Hypothalamus (tissue), 51 donors: Measurements from ENCODE around the gene DNAH11.
"Not testable (repeated sequence)": the region's sequence is repeated elsewhere in the genome, so short reads cannot be mapped to it uniquely, and the experiment has no call there.

ENCODE experiments used
- DNase-seq, 51 donors: peaks; one replicate each; lab custom pipeline; 2025; lab: John Stamatoyannopoulos, UW

Gene DNAH11

DNA sequence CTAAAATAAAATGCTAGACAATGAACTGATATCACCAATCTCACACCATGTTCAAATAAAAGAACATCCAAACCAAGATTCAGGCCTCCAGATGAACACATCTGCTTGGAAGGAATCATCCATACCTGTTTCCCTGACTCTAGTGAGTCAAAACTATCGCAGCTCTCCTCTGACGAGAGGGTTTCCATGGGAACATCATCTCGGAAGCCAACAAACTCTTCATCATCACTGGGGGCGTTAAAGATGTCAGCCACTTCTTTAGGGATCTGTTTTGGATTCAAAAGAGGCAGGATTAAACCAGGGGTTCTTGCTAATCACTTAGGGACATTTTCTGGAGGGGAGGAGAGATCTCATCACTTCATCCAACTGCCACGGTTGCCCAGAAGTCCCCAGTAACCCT, 373.8 kb downstream of the DNAH11 start:
- DNase-seq, result peak in 2 of 51 donors; percentile 6 to 20

- DNase-seq, result no peak
Measured at GRCh38 chr7:21918216-21918615, 375.4 kb downstream of the DNAH11 start.

GRCh38 chr7:21920936-21921335, 378.1 kb downstream of the DNAH11 start:
- no peak for DNase-seq

- DNase-seq, result no peak
Measured at GRCh38 chr7:21922605-21923004, 379.8 kb downstream of the DNAH11 start.

DNA sequence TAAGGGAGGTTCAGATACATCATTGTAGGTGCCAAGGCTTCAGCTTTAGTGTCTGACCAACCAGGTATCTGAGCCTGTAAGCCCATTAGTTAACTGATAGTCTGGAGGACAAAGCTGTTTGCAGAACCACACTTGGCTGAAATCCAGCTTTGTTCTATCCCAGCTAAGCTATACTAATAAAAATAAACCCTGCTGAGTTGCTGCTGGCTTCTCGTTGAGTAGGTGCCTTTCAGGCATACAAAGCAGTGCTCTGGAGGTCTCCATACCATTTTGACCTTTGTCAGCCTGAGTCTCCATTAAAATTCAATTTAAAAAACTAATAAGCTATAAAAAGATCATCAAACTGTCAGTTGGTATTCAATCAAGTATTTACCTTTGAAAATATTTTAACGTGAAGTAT, 380.8 kb downstream of the DNAH11 start:
- DNase-seq, result no peak

GRCh38 chr7:21926448-21926847, 383.6 kb downstream of the DNAH11 start:
- no peak for DNase-seq

DNA sequence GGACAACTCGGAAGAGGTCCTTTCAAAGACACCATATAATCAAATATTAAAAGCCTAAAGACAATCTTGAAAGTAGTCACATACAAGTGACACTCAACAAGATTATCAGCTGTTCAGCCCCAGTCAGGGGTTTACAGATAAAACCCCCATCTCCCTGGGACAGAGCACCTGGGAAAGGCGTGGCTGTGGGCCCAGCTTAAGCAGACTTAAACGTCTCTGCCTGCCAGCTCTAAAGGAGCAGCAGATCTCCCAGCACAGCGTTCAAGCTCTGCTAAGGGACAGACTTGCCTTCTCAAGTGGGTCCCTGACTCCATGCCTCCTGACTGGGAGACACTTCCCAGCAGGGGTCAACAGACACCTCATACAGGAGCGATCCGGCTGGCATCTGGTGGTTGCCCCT, 384.9 kb downstream of the DNAH11 start:
- DNase-seq, result no peak

GRCh38 chr7:21933293-21933692, 390.5 kb downstream of the DNAH11 start:
- not testable (repeated sequence) for DNase-seq

- no peak for DNase-seq
Measured at GRCh38 chr7:21934808-21935207, 392.0 kb downstream of the DNAH11 start.

DNA sequence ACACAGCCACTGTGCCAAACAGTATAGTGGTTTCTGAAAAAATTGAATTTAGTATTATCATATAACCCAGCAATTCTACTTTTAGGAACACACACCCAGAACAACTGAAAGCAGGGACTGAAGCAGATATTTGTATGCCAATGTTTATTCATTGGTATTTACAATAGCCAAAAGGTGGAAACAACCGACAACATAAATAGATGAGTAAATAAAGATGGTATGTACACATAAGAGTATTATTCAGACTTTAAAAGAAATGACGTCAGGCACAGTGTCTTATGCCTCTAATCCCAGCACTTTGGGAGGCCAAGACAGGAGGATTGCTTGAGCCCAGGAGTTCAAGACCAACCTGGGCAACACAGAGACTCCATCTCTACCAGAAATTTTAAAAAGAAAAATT, 395.6 kb downstream of the DNAH11 start:
- DNase-seq, result no peak

DNA sequence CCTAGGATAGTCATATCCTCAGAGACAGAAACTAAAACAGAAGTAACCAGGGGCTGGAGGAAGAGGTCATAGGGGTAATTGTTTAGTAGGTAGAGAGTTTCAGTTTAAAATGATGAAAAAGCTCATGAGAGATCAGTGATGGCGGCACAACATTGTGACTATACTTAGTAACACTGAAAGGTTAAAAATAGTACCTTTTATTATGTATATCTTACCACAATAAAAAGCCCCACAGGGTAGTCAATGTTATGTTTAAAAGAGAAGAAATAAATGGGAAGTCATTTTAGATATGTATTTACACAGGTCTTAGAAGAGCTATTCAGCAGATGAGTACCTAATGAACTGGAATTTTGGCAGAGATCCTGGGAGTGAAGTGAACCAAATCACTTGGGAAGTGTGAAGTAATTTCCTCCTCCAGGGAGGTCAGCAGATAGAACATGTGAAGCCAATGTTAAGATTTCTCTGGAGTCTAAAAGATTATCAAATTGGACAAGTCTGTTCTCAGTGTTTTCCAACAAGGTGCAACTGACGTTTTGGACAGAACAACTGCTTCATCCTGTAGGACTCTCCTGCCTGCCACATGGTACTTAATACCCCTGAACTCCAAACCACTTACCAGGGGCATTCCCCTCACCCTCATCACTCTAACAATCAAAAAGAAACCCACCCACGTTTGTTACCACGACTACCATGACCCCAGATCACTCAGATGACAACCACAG, 396.5 kb downstream of the DNAH11 start:
- no peak for DNase-seq

- no peak for DNase-seq
Measured at GRCh38 chr7:21939858-21940372, 397.1 kb downstream of the DNAH11 start.

DNA sequence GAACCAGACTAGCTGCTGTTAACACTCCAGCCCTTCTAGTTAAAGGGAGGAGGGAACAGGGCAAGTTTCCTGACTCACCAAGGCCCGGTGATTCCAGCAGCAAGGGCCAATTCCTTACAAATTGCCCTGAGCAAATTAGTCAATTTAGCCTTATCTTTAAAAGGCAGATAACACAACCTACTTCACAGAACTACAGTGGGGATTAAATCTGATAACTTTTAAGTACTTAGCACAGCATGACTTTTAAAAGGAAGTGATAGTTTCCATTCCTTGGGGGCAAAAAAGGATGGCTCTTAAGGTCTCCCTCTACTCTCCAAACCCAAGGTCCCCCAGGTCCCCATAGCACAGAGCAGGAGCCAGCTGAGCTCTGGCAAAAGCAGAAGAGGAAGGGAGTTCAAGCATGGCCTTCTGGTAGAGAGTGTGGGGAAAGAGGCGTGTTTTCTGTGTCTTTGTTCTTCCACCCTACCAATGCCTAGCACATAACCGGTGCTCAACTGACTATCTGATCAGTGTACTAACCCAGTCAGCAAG, 398.8 kb downstream of the DNAH11 start:
- no peak for DNase-seq

DNA sequence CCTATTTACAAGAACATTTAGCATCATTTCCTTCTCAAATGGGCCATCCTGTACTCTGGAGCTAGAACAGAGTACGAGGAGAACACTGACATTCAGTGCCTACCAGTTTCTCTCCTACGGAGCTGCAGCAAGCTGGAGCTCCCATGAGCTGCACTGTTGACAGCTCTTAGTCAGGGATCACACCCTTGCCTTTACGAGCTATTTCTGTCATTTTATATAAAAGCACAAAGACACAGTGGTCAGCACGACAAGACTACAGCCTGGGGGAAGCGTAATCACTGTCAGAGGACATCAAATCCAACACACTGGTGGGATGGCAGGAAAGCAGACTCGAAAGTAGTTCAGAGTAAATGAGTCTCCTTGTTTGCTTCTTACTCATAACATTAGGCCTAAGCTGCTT, 400.1 kb downstream of the DNAH11 start:
- peak in 5 of 51 donors; percentile 5 to 66 (median 31) for DNase-seq

GRCh38 chr7:21943436-21943835, 400.6 kb downstream of the DNAH11 start:
- peak in 1 of 51 donors; percentile 38 for DNase-seq

GRCh38 chr7:21944616-21945453, 402.0 kb downstream of the DNAH11 start:
- peak in 2 of 51 donors; percentile 10 for DNase-seq

DNA sequence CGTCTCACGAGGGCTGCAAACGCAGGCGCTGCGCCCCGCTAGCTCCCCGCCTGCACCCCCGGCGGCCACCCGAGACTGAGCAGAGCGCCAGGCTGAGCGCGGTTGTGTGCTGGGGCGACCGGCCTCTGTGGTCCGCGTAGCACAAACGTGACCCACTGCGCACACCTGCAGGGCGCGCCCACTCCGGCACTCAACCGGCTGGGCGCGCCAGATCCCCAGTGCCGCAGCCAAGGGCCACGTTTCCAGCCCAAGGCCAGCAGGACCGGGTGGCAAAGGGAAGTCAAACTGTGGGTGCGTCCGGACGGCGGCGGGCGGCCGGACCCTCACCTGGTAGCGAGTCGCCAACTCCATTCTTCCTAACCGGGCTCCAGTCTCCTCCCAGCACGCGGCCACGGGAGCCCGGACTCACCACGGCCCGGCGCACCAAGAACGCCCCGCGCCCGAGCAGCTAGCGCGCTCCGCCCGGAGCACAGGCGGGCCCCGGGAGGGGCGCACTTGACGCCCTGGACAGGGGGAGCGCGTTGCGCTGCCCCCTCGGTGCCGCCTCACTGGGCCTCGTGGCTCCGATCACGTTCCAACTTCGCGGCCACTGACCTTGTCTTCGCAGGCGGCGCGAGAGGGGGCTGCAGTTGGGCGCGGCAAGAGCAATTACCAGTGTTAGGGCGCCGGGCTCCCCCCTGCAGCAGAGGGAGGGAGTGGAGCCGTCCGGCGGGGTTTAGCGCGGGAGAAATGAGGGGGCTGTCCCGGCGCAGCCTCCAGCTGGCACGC, 402.8 kb downstream of the DNAH11 start, which contains the start of gene CDCA7L:
CDCA7L (minus strand) TSS at position 446 of the 768 bp plus-strand sequence; CDS start at position 351, 95 bp downstream.
- peak in 45 of 51 donors; percentile 8 to 86 (median 55) for DNase-seq

DNA sequence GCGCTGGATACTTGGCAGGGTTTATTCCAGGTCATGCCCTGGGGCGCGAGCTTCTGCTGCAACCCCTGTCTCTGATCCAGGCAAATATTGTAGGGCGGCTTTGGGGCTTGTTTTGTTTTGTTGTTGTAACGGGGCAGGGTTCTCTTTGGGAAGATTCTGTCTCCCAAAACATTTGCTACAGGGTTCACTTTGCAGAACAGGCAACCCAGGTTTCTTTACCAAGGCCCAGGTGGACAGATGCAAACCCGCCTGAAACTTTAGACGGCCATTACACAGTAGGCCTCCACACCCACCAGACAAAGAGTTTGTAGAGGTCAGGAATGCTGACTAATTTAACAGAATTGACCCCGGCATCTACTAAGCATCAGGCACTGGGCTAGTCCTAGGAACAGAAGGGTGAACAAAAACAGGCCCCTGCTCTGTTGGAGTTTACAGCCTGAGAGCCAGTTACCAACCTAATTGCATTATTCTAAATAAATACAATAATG, 403.4 kb downstream of the DNAH11 start:
- DNase-seq, result peak in 1 of 51 donors; percentile 13

DNA sequence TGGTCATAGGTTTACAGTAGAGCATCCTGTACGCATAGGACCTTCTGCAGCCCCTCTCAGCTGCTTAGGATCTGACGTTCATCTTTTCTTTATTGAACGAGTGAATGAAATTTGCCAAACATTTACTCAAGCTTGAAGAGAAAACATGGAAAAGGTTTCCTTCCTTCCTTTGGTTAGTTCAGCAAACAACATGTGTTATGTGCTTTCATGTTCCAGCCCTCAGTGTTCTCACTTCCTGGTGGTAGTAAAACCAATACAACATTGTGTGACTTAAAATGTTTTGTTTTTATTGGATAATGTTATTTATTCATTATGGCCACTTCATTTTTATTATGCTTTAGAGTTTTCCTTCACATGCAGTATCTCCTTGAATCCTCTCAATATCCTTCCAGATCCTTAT, 404.2 kb downstream of the DNAH11 start:
- no peak for DNase-seq

DNA sequence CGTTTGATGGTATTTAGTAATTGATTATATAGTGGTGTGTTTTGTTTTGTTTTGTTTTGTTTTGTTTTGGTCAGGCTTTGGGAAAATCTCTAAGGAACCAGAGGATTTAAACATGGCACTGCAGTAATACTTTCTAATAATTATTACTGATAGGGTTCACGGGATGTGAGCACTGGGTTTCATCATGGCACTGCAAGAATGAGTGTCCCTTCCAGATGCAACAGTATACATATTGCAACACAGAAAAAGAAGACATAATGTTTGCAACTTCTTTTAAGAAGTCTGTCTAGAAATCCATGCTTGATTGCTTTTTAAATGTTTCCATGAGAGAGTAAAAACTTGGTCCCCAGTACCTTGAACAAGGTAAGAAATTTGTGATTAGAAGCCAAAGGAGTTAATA, 405.1 kb downstream of the DNAH11 start:
- DNase-seq, result no peak
